Mucosa of stomach (tissue), 1 donor: Measurements from ENCODE around the gene KCNB1.

ENCODE experiments used
- H3K27me3 ChIP-seq: one replicate; pipeline ENCODE4 v1.7.0; 2013; ENCODE audit warnings: mild to moderate bottlenecking, low read length; ENCODE audit not compliant: control insufficient read depth, insufficient read depth
- H3K36me3 ChIP-seq: one replicate; pipeline ENCODE4 v1.7.0; 2013; ENCODE audit warnings: low read length; ENCODE audit not compliant: control insufficient read depth, insufficient read depth
- H3K4me1 ChIP-seq: one replicate; pipeline ENCODE4 v1.7.0; 2013; ENCODE audit warnings: mild to moderate bottlenecking, low read length; ENCODE audit not compliant: control insufficient read depth, insufficient read depth
- H3K4me3 ChIP-seq: one replicate; pipeline ENCODE4 v1.7.0; 2013; ENCODE audit warnings: low read length
- H3K9ac ChIP-seq: one replicate; pipeline ENCODE4 v1.7.0; 2013; ENCODE audit warnings: mild to moderate bottlenecking, low read length, moderate library complexity
- H3K9me3 ChIP-seq: one replicate; pipeline ENCODE4 v1.7.0; 2013; ENCODE audit warnings: mild to moderate bottlenecking, low read length, moderate library complexity; ENCODE audit not compliant: control insufficient read depth
- donor health status: Pancreatic carcinoma.

The KCNB1 gene

DNA sequence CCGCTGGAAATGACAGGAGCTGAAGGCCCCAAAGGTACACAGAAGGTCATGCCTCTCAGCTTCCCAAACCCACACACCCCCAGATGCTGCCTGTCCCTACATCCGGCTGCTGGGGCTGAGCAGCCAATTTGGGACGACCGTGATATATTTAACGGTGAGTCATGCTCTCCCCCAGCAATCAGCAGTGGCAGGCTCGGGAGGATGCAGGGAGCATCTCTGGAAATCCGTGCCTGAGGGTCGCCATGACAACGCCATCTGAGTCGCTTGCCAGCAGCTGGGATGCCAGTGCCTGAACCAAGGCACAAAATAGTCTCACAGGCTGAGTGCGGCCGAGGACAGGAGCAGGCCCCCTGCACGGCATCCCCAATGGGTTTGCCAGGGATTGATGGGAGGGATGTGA is 57.9 kb downstream of the KCNB1 start:
- Histone ChIP-seq H3K9me3 (no peaks in the 10 kb centered on the region), H3K9ac (no peak overlapping the region), H3K4me3 (no peak overlapping the region), H3K4me1 (no peaks in the 10 kb centered on the region), H3K27me3 (no peaks in the 10 kb centered on the region), H3K36me3 (no peaks in the 10 kb centered on the region)

DNA sequence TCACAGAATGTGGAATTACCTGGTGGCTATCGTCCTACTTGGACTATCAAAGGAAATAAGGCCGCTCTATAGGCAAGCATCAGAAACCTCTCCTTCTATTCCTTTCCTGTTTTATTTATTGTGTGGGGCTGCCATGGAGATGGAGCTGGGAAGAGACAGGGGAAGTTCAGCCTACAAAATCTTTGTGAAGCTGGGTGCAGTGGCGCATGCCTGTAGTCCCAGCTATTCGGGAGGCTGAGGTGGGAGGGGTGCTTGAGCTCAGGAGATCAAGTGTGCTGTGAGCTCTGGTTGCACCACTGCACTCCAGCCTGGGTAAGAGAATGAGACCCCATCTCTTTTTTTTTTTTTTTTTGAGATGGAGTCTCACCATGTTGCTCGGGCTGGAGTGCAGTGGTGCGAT is 60.3 kb downstream of the KCNB1 start:
- Histone ChIP-seq H3K4me1 (no peaks in the 10 kb centered on the region), H3K27me3 (no peaks in the 10 kb centered on the region), H3K4me3 (no peak overlapping the region), H3K36me3 (no peaks in the 10 kb centered on the region), H3K9me3 (no peaks in the 10 kb centered on the region), H3K9ac (no peak overlapping the region)

DNA sequence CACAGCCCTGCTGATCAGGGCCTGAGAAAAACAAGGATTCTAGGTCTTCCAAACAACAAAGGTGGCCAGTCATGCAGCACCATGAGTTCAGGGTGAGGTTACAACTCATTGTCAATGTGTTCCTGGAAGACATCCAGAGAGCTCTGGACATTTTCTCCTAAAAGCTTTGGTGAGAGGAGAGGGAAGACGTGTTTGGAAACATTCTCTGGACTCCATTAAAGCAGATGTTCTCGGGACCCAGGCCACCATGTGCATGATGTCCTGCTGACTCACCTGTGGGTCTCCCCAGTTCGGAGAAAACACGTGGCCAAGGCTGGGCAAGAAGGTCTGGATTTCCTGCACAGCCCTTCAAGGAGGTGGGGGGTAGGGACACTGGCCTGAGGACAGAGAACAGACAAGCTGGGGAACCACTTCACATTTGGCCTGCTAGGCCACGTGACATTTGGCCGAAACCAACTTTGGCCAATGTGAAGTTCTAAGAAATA is 61.6 kb downstream of the KCNB1 start:
- H3K9ac ChIP-seq: no peak overlapping the region
- H3K36me3 ChIP-seq: no peaks in the 10 kb centered on the region
- H3K4me1 ChIP-seq: no peaks in the 10 kb centered on the region
- no peaks in the 10 kb centered on the region for H3K27me3 ChIP-seq
- no peaks in the 10 kb centered on the region for H3K9me3 ChIP-seq
- no peak overlapping the region for H3K4me3 ChIP-seq

DNA sequence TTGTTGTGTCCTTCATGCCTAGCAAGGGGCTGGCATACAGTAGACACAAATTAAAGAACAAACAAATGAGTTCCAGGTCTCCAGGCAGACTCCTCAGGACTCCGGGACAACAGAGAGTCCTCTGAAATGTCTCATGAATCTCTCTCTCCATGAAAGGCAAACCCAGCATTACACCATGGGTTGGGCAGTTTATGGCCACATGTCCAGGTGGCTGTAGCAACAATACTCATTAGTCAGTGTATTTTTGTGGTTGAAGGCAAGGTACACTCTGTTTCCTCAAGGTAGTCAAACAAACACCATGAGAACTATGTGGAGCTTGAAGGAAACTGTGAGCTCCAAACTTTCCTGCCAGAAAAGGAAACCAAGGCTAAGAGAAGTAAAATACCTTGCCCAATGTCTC is 62.2 kb downstream of the KCNB1 start:
- no peaks in the 10 kb centered on the region for H3K9me3 ChIP-seq
- no peaks in the 10 kb centered on the region for H3K36me3 ChIP-seq
- H3K27me3 ChIP-seq: no peaks in the 10 kb centered on the region
- no peak overlapping the region for H3K9ac ChIP-seq
- no peaks in the 10 kb centered on the region for H3K4me1 ChIP-seq
- no peak overlapping the region for H3K4me3 ChIP-seq

DNA sequence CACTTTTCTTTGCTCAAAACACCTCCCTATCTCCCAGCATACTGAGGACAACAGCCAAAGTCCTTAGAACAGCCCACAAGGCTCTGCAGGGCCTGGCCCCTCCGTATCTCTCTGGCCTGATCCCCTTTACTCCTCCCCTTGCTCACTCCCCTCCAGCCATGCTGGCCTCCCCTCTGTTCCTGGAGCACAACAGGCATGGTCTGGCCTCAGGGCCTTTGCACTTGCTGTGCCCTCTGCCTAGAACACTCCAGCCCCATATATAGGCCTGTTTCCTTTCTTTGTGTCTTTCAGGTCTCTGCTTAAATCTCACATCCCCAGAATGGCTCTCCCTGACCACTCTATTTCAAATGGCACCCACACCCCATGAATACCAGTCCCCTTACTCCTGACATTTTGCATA is 62.7 kb downstream of the KCNB1 start:
- H3K9ac ChIP-seq: no peak overlapping the region
- H3K4me3 ChIP-seq: no peak overlapping the region
- no peaks in the 10 kb centered on the region for H3K36me3 ChIP-seq
- H3K4me1 ChIP-seq: no peaks in the 10 kb centered on the region
- H3K9me3 ChIP-seq: no peaks in the 10 kb centered on the region
- no peaks in the 10 kb centered on the region for H3K27me3 ChIP-seq

DNA sequence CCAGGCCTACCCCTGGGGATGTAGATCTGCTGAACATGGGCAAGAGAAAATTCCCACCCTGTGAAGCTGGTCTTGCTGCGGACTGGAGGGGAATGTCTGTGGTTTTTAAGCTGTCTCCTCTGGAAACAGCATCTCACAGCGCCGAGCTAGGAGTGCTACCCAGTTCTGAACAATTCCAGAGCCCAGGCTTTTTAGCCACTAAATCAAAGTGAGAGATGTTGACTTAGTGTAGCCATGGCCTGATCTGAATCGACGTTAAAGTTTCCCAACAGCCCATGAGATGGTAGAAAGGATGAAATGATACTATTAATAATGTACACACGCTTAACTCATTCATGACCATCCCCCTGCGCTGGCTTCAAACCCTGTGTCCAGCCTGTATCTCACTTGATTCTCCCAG is 63.7 kb downstream of the KCNB1 start:
- Histone ChIP-seq H3K36me3 (no peaks in the 10 kb centered on the region), H3K27me3 (no peaks in the 10 kb centered on the region), H3K9me3 (no peaks in the 10 kb centered on the region), H3K4me3 (no peak overlapping the region), H3K4me1 (no peaks in the 10 kb centered on the region), H3K9ac (no peak overlapping the region)

DNA sequence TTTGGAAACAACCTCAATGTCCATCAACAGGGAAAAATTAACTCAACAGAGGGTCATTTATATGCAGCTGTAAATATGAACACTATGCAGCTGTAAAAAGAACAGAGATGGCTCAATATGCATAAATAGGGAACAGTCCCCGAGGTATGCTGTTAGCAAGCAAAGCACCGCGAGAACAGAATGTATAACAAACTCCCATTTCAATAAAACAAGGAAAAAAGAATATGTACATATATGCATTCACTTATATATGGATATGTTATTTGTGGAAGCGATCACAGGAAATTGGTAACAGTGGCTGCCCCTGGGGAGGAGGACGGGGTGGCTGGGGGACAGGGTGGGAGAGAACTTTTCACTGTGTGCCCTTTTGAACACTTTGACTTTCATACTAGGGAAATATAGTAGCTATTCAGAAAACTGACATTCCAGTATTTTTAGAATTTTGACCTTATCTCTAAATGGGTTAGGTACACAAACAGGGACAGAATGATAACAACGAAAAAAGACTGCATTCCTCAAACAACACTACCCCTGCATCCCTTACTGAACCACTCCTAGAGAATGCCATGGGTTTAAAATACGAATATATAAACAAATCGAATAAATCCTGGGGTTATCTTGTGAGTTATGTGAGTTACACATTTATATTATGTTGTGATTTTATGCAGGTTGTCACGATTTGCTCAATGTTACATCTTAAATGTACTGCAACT is 64.5 kb downstream of the KCNB1 start:
- Histone ChIP-seq H3K9ac (no peak overlapping the region), H3K27me3 (no peaks in the 10 kb centered on the region), H3K4me1 (no peaks in the 10 kb centered on the region), H3K4me3 (no peak overlapping the region), H3K9me3 (no peaks in the 10 kb centered on the region), H3K36me3 (no peaks in the 10 kb centered on the region)

DNA sequence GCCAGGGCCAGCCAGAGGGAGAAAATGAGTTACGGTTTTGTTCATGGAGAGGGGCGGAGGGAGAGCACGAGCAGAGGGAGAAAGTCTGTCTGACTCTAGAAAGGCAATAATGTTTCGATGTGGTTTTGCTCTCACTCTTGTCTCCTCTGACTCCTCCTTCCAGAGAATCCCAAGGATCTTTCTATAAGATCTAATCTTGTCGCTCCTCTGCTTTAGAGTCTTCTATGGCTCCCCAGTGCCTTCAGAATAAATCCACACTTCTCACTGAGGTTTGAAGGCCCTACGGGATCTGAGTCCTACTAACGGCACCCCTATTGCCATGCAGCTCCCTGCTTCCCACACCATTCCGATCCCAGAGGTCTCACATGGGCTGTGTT is 66.8 kb downstream of the KCNB1 start:
- Histone ChIP-seq H3K36me3 (no peaks in the 10 kb centered on the region), H3K9ac (no peak overlapping the region), H3K4me1 (no peaks in the 10 kb centered on the region), H3K9me3 (no peaks in the 10 kb centered on the region), H3K27me3 (no peaks in the 10 kb centered on the region), H3K4me3 (no peak overlapping the region)

DNA sequence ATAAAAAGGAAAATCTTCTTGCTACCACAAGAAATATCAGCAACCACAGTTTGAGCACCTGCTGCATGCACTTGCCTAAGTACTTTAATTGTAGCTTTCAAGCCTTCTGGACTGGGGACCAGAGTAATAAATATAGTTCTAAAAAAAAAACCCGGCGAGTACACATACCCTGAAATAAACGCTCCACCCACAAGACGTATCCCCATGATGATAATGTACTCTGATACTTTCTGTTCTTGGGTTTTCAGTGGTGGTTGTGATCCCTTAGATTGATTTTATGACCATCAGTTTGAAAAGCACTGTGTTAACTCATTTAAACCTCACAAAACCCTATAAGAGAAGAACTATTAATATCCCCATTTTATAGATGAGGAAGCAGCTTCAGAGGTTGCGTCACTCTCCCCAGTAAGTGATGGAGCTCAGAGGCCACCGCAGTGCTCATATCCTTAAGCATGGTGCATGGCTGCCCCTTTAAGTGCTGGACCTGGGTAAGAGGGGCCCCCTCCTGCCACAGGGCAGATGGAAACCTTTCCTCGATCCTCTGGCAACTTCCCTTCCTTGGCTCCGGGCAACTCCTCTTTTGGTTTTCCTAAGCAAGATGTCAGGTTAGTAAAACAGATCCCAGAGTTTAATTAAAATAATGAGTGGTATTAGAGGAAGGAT is 67.3 kb downstream of the KCNB1 start:
- H3K4me1 ChIP-seq: no peaks in the 10 kb centered on the region
- no peak overlapping the region for H3K9ac ChIP-seq
- H3K36me3 ChIP-seq: no peaks in the 10 kb centered on the region

DNA sequence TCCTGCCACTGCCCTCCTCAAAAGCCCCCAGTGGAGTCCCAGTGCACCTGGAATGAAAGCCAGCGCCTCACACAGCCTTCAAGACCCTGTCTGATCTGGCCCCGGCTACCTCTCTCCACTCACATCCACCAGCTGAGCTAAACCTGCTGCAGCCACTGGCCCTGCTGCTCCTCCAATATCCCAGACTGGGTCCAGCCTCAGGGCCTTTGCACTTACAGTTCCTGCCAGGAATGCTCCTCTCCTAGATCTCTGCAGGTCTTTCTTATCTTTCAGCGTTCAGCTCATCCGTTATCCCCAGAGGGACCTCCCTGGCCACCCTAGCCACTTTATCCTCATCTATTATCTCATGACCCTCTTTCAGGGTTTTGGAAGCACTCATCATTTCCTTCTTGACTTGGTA is 68.8 kb downstream of the KCNB1 start:
- Histone ChIP-seq H3K9ac (no peak overlapping the region), H3K9me3 (no peaks in the 10 kb centered on the region), H3K4me1 (no peaks in the 10 kb centered on the region), H3K4me3 (no peak overlapping the region), H3K27me3 (no peaks in the 10 kb centered on the region), H3K36me3 (no peaks in the 10 kb centered on the region)

More for the DNA sequence above, 67.3 kb downstream of the KCNB1 start:
- Histone ChIP-seq H3K9me3 (no peaks in the 10 kb centered on the region), H3K27me3 (no peaks in the 10 kb centered on the region), H3K4me3 (no peak overlapping the region)

DNA sequence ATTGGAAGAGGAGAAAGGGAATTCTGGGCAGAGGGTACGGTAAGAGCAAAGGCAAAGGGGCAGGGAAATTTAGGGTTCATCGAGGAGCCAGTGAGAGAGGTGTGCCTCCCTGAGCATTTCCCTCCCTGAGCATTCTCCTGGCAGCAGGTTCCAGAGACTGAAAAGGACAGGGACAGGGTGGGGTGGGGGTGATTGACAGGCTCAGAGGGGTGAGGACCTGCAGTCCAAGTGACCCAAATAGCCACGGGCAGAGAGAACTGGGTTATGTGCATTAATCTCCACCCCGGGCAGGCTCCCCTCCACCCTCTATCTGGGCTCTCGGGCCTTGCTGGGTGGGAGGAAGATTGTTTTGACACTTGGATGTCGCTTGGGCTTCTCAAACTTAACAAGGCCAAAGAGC is 69.5 kb downstream of the KCNB1 start:
- Histone ChIP-seq H3K9me3 (no peaks in the 10 kb centered on the region), H3K9ac (no peak overlapping the region), H3K27me3 (no peaks in the 10 kb centered on the region)

DNA sequence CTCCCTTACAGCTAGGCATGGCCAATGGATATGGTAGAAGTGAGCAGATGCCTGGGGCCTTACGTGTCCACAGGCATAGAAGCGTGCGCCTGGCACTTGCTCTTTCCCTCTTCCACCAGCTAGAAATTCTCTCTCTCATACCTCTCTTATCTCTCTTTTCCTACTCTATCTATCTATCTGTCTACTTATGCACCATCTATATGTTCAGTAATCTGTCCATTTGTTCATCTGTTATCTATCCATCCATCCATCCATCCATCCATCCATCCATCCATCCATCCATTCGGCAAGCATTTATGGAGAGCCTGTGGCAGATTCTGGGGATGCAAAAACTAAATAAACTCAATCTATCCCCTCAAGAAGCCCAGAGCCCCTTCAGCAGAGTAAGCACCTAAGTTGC is 70.2 kb downstream of the KCNB1 start:
- no peaks in the 10 kb centered on the region for H3K4me1 ChIP-seq
- no peaks in the 10 kb centered on the region for H3K36me3 ChIP-seq
- no peaks in the 10 kb centered on the region for H3K9me3 ChIP-seq
- H3K27me3 ChIP-seq: no peaks in the 10 kb centered on the region
- H3K9ac ChIP-seq: no peak overlapping the region
- H3K4me3 ChIP-seq: no peak overlapping the region

More for the DNA sequence above, 69.5 kb downstream of the KCNB1 start:
- H3K4me3 ChIP-seq: no peak overlapping the region
- no peaks in the 10 kb centered on the region for H3K4me1 ChIP-seq
- no peaks in the 10 kb centered on the region for H3K36me3 ChIP-seq
